ENCODE measurements around the gene BACH2. TPM values are rescaled to one million over a fixed set of nuclear protein-coding genes. Genes with fewer than 3 reads are reported as not detected.
A peak's percentile ranks its signal among the peaks of the same experiment; 100 is the strongest.

The BACH2 gene
- total and polyA plus RNA-seq, 9 donors: 3.4 to 5.8 (median 4.6) TPM

DNA sequence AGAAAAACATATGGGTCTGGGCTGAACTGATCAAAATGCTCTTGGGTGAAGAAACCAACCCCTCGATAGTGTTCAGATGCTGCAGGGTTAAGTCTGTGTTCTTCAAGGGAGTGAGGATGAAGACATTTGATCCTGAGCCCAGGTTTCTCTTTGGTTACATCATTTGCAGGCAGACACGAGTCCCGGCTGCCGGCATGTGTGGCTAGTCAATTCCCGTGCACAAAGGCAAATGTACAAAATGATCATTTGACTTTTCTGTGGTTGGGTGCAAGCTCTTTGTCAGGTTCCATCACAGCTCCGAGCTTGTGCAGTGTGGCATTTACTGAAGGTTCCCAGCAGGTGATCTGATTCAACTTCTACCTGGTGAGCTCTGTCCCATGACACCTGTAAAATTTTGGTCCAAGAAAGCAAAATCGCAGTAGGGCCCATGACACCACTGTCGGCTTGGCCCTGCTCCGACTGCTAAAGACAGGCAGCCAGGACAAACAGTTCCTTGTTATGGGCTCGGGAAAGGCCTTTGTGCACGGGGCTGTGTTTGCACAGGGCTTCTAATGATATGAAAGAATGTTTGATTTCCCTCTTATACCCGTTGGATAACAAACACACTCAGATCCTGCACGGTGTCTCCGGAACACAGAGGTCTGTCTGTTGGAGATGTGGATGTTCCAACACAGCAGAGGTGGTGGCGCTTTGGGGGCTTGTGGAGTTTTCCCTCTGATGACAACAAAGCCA is 355.4 kb downstream of the BACH2 start:
- Histone ChIP-seq H3K27me3 (ENCODE audit: control insufficient read depth, insufficient read depth, low read length) (no peaks in the 10 kb centered on the region), H3K27ac (ENCODE audit: low read length) (no peak overlapping the region), H3K4me3 (ENCODE audit: low read length) (no peak overlapping the region), H3K4me1 (ENCODE audit: control insufficient read depth, insufficient read depth, low read length) (peaks cover 8% of the 10 kb centered on the region), H3K36me3 (ENCODE audit: control insufficient read depth, insufficient read depth, low read length) (peaks cover 7% of the 10 kb centered on the region), H3K9me3 (replicated peaks; ENCODE audit: control insufficient read depth, low read depth, low read length) (no peaks in the 10 kb centered on the region)
- peak; percentile 32 for DNase-seq
- 43% methylated on average over 8 of the region's 15 CpGs for WGBS (ENCODE audit: insufficient coverage)

GRCh38 chr6:89940225-89941027 is 356.2 kb downstream of the BACH2 start:
- peaks cover 8% of the 10 kb centered on the region for H3K4me1 ChIP-seq (ENCODE audit: control insufficient read depth, insufficient read depth, low read length)
- WGBS (ENCODE audit: insufficient coverage): 100% methylated on average over 3 of the region's 9 CpGs
- peak; percentile 89 for DNase-seq
- no peaks in the 10 kb centered on the region for H3K27me3 ChIP-seq (ENCODE audit: control insufficient read depth, insufficient read depth, low read length)
- peaks cover 10% of the 10 kb centered on the region for H3K36me3 ChIP-seq (ENCODE audit: control insufficient read depth, insufficient read depth, low read length)
- no peaks in the 10 kb centered on the region for H3K9me3 ChIP-seq (replicated peaks; ENCODE audit: control insufficient read depth, low read depth, low read length)
- H3K27ac ChIP-seq (ENCODE audit: low read length): no peak overlapping the region
- H3K4me3 ChIP-seq (ENCODE audit: low read length): no peak overlapping the region

- Histone ChIP-seq H3K9me3 (replicated peaks; ENCODE audit: control insufficient read depth, low read depth, low read length) (no peaks in the 10 kb centered on the region), H3K4me1 (ENCODE audit: control insufficient read depth, insufficient read depth, low read length) (peaks cover 8% of the 10 kb centered on the region), H3K36me3 (ENCODE audit: control insufficient read depth, insufficient read depth, low read length) (peaks cover 10% of the 10 kb centered on the region), H3K27me3 (ENCODE audit: control insufficient read depth, insufficient read depth, low read length) (no peaks in the 10 kb centered on the region), H3K27ac (ENCODE audit: low read length) (no peak overlapping the region), H3K4me3 (ENCODE audit: low read length) (no peak overlapping the region)
- WGBS (ENCODE audit: insufficient coverage): 100% methylated on average over 2 of the region's 2 CpGs
- DNase-seq: no peak
These were observed 357.5 kb downstream of the BACH2 start for GRCh38 chr6:89939144-89939543.

- Histone ChIP-seq H3K27ac (ENCODE audit: low read length) (no peak overlapping the region), H3K4me1 (ENCODE audit: control insufficient read depth, insufficient read depth, low read length) (peaks cover 6% of the 10 kb centered on the region), H3K9me3 (replicated peaks; ENCODE audit: control insufficient read depth, low read depth, low read length) (no peaks in the 10 kb centered on the region), H3K36me3 (ENCODE audit: control insufficient read depth, insufficient read depth, low read length) (peaks cover 10% of the 10 kb centered on the region), H3K27me3 (ENCODE audit: control insufficient read depth, insufficient read depth, low read length) (no peaks in the 10 kb centered on the region), H3K4me3 (ENCODE audit: low read length) (no peak overlapping the region)
- 91% methylated on average over 9 of the region's 12 CpGs for WGBS (ENCODE audit: insufficient coverage)
- no peak for DNase-seq
These were observed 358.6 kb downstream of the BACH2 start for GRCh38 chr6:89938014-89938413.

GRCh38 chr6:89936177-89936576 is 360.5 kb downstream of the BACH2 start:
- 86% methylated on average over 1 of the region's 1 CpG for WGBS (ENCODE audit: insufficient coverage)
- DNase-seq: no peak
- H3K36me3 ChIP-seq (ENCODE audit: control insufficient read depth, insufficient read depth, low read length): peaks cover 17% of the 10 kb centered on the region
- peaks cover 2% of the 10 kb centered on the region for H3K4me1 ChIP-seq (ENCODE audit: control insufficient read depth, insufficient read depth, low read length)
- H3K27ac ChIP-seq (ENCODE audit: low read length): no peak overlapping the region
- no peaks in the 10 kb centered on the region for H3K27me3 ChIP-seq (ENCODE audit: control insufficient read depth, insufficient read depth, low read length)
- H3K9me3 ChIP-seq (replicated peaks; ENCODE audit: control insufficient read depth, low read depth, low read length): no peaks in the 10 kb centered on the region
- H3K4me3 ChIP-seq (ENCODE audit: low read length): no peak overlapping the region

GRCh38 chr6:89934685-89935366 is 361.8 kb downstream of the BACH2 start:
- Histone ChIP-seq H3K4me1 (ENCODE audit: control insufficient read depth, insufficient read depth, low read length) (no peaks in the 10 kb centered on the region), H3K27me3 (ENCODE audit: control insufficient read depth, insufficient read depth, low read length) (no peaks in the 10 kb centered on the region), H3K36me3 (ENCODE audit: control insufficient read depth, insufficient read depth, low read length) (peaks cover 17% of the 10 kb centered on the region), H3K27ac (ENCODE audit: low read length) (no peak overlapping the region), H3K9me3 (replicated peaks; ENCODE audit: control insufficient read depth, low read depth, low read length) (no peaks in the 10 kb centered on the region), H3K4me3 (ENCODE audit: low read length) (no peak overlapping the region)
- WGBS (ENCODE audit: insufficient coverage): 98% methylated on average over 6 of the region's 19 CpGs
- DNase-seq: no peak

DNA sequence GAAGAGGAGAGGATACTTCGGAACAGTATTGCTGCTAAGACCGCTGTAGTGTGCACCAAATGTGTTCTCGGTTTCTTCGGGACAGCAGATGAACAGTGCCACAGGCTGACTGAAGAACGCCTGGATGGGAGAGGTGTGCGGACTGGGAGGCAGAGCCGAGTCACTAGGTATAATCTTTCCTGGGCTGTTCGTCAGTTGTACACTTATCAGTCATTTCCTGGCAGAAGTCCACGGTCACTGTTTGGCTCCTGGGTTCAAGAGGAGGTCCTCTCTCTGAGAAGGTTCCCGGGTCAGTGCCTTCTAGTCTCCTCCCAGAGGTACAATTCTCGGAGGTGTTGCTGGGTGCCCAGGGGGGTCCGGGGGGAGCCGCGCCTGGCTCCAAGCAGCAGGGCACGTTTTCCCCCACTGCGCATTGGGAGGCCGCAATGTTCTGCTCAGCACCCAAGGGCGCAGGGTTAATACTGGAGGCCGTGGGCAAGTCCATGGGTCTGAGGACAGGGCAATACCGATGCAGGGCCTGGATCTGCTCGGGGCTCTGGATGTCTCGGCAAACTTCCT is 364.3 kb downstream of the BACH2 start:
- WGBS (ENCODE audit: insufficient coverage): 95% methylated on average over 20 of the region's 22 CpGs
- no peak overlapping the region for H3K27ac ChIP-seq (ENCODE audit: low read length)
- no peak overlapping the region for H3K4me3 ChIP-seq (ENCODE audit: low read length)
- no peak for DNase-seq
- peaks cover 17% of the 10 kb centered on the region for H3K36me3 ChIP-seq (ENCODE audit: control insufficient read depth, insufficient read depth, low read length)
- H3K27me3 ChIP-seq (ENCODE audit: control insufficient read depth, insufficient read depth, low read length): no peaks in the 10 kb centered on the region
- H3K4me1 ChIP-seq (ENCODE audit: control insufficient read depth, insufficient read depth, low read length): no peaks in the 10 kb centered on the region
- no peaks in the 10 kb centered on the region for H3K9me3 ChIP-seq (replicated peaks; ENCODE audit: control insufficient read depth, low read depth, low read length)

DNA sequence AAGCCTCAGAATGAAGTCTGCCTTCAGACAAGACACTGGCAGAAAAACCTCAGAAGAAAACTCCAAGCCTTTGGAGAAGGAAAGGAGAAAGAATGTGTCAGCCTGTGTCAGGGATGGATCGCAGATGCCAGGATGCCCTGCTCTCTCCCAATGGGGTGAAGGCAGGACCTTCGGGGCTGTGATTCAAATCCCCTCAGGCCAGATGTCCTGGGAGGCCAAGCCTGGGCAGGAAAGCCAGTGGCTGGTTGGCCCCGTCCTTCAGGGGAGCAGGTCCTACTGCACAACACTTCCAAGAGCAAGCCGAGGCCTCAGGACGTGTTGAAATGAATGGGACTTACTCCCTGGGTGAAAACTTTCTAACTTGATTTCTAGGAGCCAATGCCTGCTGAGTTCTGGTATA is 365.9 kb downstream of the BACH2 start:
- H3K27me3 ChIP-seq (ENCODE audit: control insufficient read depth, insufficient read depth, low read length): no peaks in the 10 kb centered on the region
- H3K9me3 ChIP-seq (replicated peaks; ENCODE audit: control insufficient read depth, low read depth, low read length): no peaks in the 10 kb centered on the region
- no peaks in the 10 kb centered on the region for H3K4me1 ChIP-seq (ENCODE audit: control insufficient read depth, insufficient read depth, low read length)
- 90% methylated on average over 4 of the region's 5 CpGs for WGBS (ENCODE audit: insufficient coverage)
- no peak for DNase-seq
- no peak overlapping the region for H3K4me3 ChIP-seq (ENCODE audit: low read length)
- peaks cover 7% of the 10 kb centered on the region for H3K36me3 ChIP-seq (ENCODE audit: control insufficient read depth, insufficient read depth, low read length)
- H3K27ac ChIP-seq (ENCODE audit: low read length): no peak overlapping the region

GRCh38 chr6:89928604-89929003 is 368.0 kb downstream of the BACH2 start:
- H3K27ac ChIP-seq (ENCODE audit: low read length): no peak overlapping the region

More at GRCh38 chr6:89928604-89929003, 368.0 kb downstream of the BACH2 start:
- H3K36me3 ChIP-seq (ENCODE audit: control insufficient read depth, insufficient read depth, low read length): peaks cover 7% of the 10 kb centered on the region
- WGBS (ENCODE audit: insufficient coverage): 100% methylated on average over 1 of the region's 6 CpGs
- no peak for DNase-seq
- no peaks in the 10 kb centered on the region for H3K9me3 ChIP-seq (replicated peaks; ENCODE audit: control insufficient read depth, low read depth, low read length)
- no peak overlapping the region for H3K4me3 ChIP-seq (ENCODE audit: low read length)
- no peaks in the 10 kb centered on the region for H3K27me3 ChIP-seq (ENCODE audit: control insufficient read depth, insufficient read depth, low read length)
- H3K4me1 ChIP-seq (ENCODE audit: control insufficient read depth, insufficient read depth, low read length): no peaks in the 10 kb centered on the region

Measured in muscle of leg (tissue), 11 donors.